B cell (primary cell): ENCODE results near the gene MOB3C.

Source experiments
- CTCF ChIP-seq: fragments of 200-600 bp; IDR thresholded peaks from one replicate; pipeline ENCODE4 v1.8.0; 2022; ENCODE audit warnings: antibody characterized with exemption, mild to moderate bottlenecking
- EZH2 ChIP-seq: IDR thresholded peaks from 2 replicates; pipeline ENCODE4 v1.6.1; 2012; ENCODE audit warnings: borderline replicate concordance, low read depth, mild to moderate bottlenecking, moderate library complexity, low read length; ENCODE audit not compliant: insufficient read depth, poor library complexity, severe bottlenecking

- TF ChIP-seq CTCF (no peak), EZH2 (no peak)
Measured at GRCh38 chr1:46576596-46576995, 40.0 kb downstream of the MOB3C start.
